HG02870 (cell line): ENCODE measurements around the gene KLF13.

Source experiments
- ATAC-seq: cut with Tn5 transposase; IDR thresholded peaks from one replicate; pipeline ENCODE4 v1.9.1; 2021; ENCODE audit warnings: mild to moderate bottlenecking, moderate library complexity; ENCODE audit not compliant: unreplicated experiment

Gene KLF13

GRCh38 chr15:31377030-31377429 is 50.4 kb downstream of the KLF13 start:
- ATAC-seq, result no peak

- no peak for ATAC-seq
Measured at GRCh38 chr15:31378363-31378903, 51.8 kb downstream of the KLF13 start.

GRCh38 chr15:31379042-31379441 is 52.4 kb downstream of the KLF13 start:
- no peak for ATAC-seq

GRCh38 chr15:31379577-31379976 is 52.9 kb downstream of the KLF13 start:
- no peak for ATAC-seq

GRCh38 chr15:31381801-31382712 is 55.4 kb downstream of the KLF13 start:
- no peak for ATAC-seq

- no peak for ATAC-seq
Measured at GRCh38 chr15:31382713-31383045, 56.0 kb downstream of the KLF13 start.

- ATAC-seq, result no peak
Measured at GRCh38 chr15:31383139-31383538, 56.5 kb downstream of the KLF13 start.

GRCh38 chr15:31384568-31384967 is 57.9 kb downstream of the KLF13 start:
- ATAC-seq, result no peak

- no peak for ATAC-seq
Measured at GRCh38 chr15:31385736-31386135, 59.1 kb downstream of the KLF13 start.

- no peak for ATAC-seq
Measured at GRCh38 chr15:31387092-31387478, 60.5 kb downstream of the KLF13 start.

- no peak for ATAC-seq
Measured at GRCh38 chr15:31387479-31388118, 61.0 kb downstream of the KLF13 start.

- no peak for ATAC-seq
Measured at GRCh38 chr15:31389576-31389975, 62.9 kb downstream of the KLF13 start.

GRCh38 chr15:31390029-31390428 is 63.4 kb downstream of the KLF13 start:
- no peak for ATAC-seq

GRCh38 chr15:31390777-31391486 is 64.3 kb downstream of the KLF13 start:
- ATAC-seq, result no peak

GRCh38 chr15:31391687-31392671 is 65.3 kb downstream of the KLF13 start:
- ATAC-seq, result peak; percentile 88

- peak; percentile 41 for ATAC-seq
Measured at GRCh38 chr15:31392761-31393401, 66.2 kb downstream of the KLF13 start.

GRCh38 chr15:31393444-31394091 is 66.9 kb downstream of the KLF13 start:
- no peak for ATAC-seq

- ATAC-seq, result no peak
Measured at GRCh38 chr15:31396881-31397560, 70.4 kb downstream of the KLF13 start.
